Airway epithelial cell (primary cell): ENCODE data around the gene ABHD18. TPM values are rescaled to one million over a fixed set of nuclear protein-coding genes. Genes with fewer than 3 reads are reported as not detected.

Experiments used
- total RNA-seq: library from RNA; depleted of rRNA; stranded (reverse); fragments of >200 nt; gene quantifications from 2 replicates; pipeline ENCODE4 v1.2.3, GENCODE V29; 2015

Gene ABHD18
- 2.5 and 4.9 TPM in 2 replicates for total RNA-seq

GRCh38 chr4:127965062-127965802, at the start of gene ABHD18, which contains the start of gene MFSD8:
ABHD18 (plus strand) TSS chr4:127965406; CDS start chr4:127982956, 17,550 bp downstream.
MFSD8 (minus strand) TSS chr4:127965173; CDS start chr4:127965133, 40 bp downstream.

GRCh38 chr4:128060699-128061565, 95.7 kb downstream of the ABHD18 start, which contains the start of gene LARP1B:
LARP1B (plus strand) TSS chr4:128061312; CDS start chr4:128074952, 13,640 bp downstream.

Other genes with a start within 250 kb of the ABHD18 start
- not detected in 2 replicates for gene SLC25A31, start 235.0 kb upstream of the ABHD18 start, total RNA-seq
- gene HSPA4L, start 183.1 kb upstream of the ABHD18 start, total RNA-seq: 44.9 and 45.2 TPM in 2 replicates
- gene PLK4, start 84.5 kb upstream of the ABHD18 start, total RNA-seq: 9.7 and 13.1 TPM in 2 replicates
- 8.7 and 8.8 TPM in 2 replicates for gene MFSD8, start 233 bp upstream of the ABHD18 start, total RNA-seq
- 20.5 and 20.9 TPM in 2 replicates for gene LARP1B, start 95.9 kb downstream of the ABHD18 start, total RNA-seq